ENCODE data around the gene GRAMD2B.

The GRAMD2B gene

DNA sequence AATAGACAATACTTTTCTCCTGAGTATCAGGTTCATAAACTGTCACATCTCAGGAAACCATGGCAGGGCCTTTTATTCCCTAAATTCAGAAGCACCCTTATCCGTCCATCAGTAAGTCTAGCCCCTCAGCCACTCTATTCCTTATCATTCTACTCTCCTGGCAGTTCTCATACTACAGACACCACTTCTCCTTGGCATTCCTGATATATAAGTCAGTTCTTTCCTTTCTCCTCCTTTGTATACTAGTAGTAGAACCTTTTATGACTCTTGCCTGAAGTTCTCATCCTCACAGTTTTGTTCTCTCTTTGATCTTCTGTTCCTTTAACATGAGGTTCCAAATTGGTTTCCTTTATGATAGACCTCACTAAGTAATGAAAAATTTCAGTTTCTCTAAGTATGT lies 29.3 kb downstream of the GRAMD2B start:
- H3K27ac ChIP-seq, result no peak overlapping the region
- TF ChIP-seq, protein P1, sequence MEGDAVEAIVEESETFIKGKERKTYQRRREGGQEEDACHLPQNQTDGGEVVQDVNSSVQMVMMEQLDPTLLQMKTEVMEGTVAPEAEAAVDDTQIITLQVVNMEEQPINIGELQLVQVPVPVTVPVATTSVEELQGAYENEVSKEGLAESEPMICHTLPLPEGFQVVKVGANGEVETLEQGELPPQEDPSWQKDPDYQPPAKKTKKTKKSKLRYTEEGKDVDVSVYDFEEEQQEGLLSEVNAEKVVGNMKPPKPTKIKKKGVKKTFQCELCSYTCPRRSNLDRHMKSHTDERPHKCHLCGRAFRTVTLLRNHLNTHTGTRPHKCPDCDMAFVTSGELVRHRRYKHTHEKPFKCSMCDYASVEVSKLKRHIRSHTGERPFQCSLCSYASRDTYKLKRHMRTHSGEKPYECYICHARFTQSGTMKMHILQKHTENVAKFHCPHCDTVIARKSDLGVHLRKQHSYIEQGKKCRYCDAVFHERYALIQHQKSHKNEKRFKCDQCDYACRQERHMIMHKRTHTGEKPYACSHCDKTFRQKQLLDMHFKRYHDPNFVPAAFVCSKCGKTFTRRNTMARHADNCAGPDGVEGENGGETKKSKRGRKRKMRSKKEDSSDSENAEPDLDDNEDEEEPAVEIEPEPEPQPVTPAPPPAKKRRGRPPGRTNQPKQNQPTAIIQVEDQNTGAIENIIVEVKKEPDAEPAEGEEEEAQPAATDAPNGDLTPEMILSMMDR (conservative IDR thresholded peaks at IDR 0.05), result no peak

DNA sequence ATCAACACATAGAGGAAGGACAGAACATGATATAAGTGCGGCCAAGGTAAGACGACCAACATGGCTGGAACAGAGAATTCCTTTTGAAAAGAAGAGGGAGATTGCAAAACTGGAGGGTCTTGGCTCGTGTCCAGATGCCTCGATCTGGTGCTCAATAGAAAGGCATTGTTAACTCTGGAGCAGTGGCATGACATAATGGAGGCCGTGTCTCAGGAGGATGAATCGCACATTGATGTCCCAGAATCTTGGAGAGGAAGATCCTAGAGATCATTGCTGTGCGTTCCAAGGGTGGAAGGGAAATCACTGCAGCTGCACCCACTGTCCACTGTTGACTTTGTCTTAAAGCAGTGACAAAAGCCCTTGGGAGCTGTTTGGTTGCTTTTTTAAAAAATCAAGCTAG lies 30.9 kb downstream of the GRAMD2B start:
- TF ChIP-seq, protein P1 (conservative IDR thresholded peaks at IDR 0.05), result no peak

DNA sequence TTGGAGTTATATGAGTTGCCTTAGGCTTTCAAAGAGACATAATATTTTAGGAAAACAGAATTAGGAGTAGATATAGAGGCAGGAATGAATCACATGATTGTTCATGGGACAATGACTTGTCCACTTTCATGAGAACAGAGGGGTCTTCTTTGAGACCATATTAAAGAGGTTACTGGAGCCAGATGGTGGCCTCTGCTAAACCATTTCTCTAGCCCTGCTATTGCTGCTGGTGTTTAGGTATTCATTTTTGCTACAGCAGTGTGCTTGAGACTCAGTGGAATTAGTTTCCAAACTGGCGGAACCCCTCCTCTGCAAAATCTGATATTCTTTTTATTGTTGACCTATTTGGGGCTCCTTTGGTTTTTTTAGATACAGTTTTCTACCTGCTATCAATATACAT lies 31.3 kb downstream of the GRAMD2B start:
- TF ChIP-seq, protein P1 (conservative IDR thresholded peaks at IDR 0.05), result no peak

More for the DNA sequence above, 30.9 kb downstream of the GRAMD2B start:
- H3K27ac ChIP-seq, result no peak overlapping the region

DNA sequence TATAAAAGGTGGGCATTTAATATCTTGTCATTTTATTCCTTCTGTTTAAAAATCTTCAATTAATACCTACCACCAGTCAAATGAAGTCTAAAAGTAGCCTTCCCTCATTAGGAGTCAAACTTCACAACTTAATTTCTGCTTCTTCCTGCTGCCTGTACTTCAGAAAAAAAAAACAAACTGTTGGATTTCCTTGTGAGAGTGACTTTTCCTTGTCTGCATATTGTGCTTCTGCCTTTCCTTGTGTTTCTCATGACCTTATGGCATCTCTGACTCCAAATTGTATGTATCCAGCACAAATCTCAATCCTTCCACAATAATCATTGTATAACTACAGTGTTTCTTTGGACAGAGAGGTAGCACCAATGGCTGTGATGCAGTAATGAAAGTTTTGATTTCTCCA lies 32.1 kb downstream of the GRAMD2B start:
- TF ChIP-seq, protein P1 (conservative IDR thresholded peaks at IDR 0.05), result no peak
- no peak overlapping the region for H3K27ac ChIP-seq

More for the DNA sequence above, 31.3 kb downstream of the GRAMD2B start:
- no peak overlapping the region for H3K27ac ChIP-seq

DNA sequence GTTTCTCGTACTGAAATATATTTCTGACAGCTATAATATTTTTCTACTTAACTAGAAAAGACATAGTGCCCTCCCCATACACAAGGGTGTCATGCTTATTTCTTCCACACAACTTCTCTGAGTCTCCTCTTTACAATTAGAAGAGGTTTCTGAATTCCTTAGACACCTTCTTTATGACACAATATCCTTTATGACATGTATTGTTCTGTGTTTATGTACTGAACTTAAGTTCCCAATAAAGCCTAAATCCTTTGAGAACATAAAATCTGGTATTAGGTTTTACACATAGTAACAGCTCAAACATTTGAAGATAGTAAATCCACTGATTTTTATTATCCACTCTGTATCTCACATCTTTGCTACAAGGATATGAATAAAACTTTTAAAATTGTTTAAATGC lies 32.5 kb downstream of the GRAMD2B start:
- no peak overlapping the region for H3K27ac ChIP-seq
- TF ChIP-seq, protein P1 (conservative IDR thresholded peaks at IDR 0.05), result no peak

DNA sequence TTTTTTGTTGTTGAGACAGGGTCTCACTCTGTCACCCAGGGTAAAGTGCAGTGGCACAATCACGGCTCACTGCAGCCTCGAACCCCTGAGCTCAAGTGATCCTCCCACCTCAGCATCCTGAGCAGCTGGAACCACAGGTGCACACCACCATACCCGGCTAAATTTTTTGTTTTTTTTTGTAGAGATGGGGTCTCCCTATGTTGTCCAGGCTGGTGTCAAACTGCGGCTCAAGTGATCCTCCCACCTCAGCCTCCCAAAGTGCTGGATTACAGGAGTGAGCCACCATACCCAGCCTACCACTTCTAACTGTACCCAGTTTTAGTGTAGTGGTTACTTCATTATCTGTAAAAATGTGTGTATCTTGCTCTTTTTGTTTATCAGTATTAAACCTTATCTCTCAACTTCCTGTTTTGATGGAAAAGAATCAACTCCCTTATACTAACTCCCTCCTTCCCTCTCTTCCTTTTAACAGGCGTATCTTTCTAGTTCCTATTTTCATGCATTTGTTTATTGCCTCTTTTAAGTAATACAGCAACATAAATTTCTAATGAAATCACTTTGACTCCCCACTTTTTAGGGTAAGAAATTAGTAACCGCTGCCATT lies 33.1 kb downstream of the GRAMD2B start:
- TF ChIP-seq, protein P1 (conservative IDR thresholded peaks at IDR 0.05), result no peak
- no peak overlapping the region for H3K27ac ChIP-seq

DNA sequence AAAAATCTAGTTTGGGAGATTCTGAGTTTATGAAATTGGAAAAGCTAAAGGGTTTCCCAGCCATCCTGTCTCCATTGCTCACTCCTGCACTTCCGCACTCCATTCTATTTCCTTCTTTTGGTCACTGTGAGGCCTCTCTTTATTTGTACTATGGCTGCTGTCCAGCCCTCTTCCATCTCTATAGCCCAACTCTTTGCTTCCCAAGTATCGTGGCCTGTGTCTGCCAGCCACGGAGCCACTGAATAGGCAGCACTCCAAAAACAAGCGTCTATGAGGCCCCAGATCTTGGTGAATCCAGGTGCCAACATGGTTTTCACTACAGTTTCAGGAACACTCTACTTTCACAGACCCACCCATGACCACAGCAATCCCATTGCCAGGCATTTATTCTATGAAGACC lies 37.2 kb downstream of the GRAMD2B start:
- TF ChIP-seq, protein P1 (conservative IDR thresholded peaks at IDR 0.05), result no peak
- no peak overlapping the region for H3K27ac ChIP-seq

Data from VCaP (cell line).